CD4-positive, alpha-beta T cell (primary cell): ENCODE measurements around the gene HASPIN. TPM values are rescaled to one million over a fixed set of nuclear protein-coding genes. Genes with fewer than 3 reads are reported as not detected.
"Not testable (repeated sequence)": the region's sequence is repeated elsewhere in the genome, so short reads cannot be mapped to it uniquely, and the experiment has no call there.

Experiments used
- ATAC-seq: fragments of 200-7000 bp; cut with Tn5 transposase; one replicate; pipeline ENCODE4 v1.10.0; 2022; ENCODE audit warnings: mild to moderate bottlenecking; ENCODE audit not compliant: poor library complexity
- CTCF ChIA-PET: fragments of 350-600 bp; sonication (Branson Sonifier 250); formaldehyde crosslinking; loops from one replicate; lab custom pipeline; 2021; ENCODE audit warnings: antibody characterized with exemption, inconsistent platforms; lab: Charles Lee
- POLR2A ChIA-PET: fragments of 350-600 bp; sonication (Branson Sonifier 250); formaldehyde crosslinking; loops from one replicate; lab custom pipeline; 2021; ENCODE audit warnings: antibody characterized with exemption, inconsistent platforms; lab: Charles Lee
- DNase-seq, 14 experiments: peaks; one replicate each; pipeline ENCODE4 v3.0.0-alpha.2; 2013 to 2020; ENCODE audit warnings: mixed read lengths in 2 of 14
- H3K27ac ChIP-seq, 2 donors: one replicate each; pipeline versions ENCODE4 v1.5.1 to v1.7.0; 2013; ENCODE audit warnings: low read length in 2 of 2, low read depth in 1 of 2, mild to moderate bottlenecking in 1 of 2
- H3K27me3 ChIP-seq, 2 experiments: 1 replicate in 1 of 2; 2 replicates in 1 of 2; pipeline versions ENCODE4 v1.6.1 to v1.7.0; 2013; ENCODE audit warnings: low read length in 2 of 2, control low read depth in 1 of 2, mild to moderate bottlenecking in 1 of 2, moderate library complexity in 1 of 2; ENCODE audit not compliant: insufficient read depth in 2 of 2, control insufficient read depth in 1 of 2
- H3K36me3 ChIP-seq: one replicate; pipeline ENCODE4 v1.6.1; 2013; ENCODE audit warnings: low read length, control low read depth; ENCODE audit not compliant: insufficient read depth
- H3K4me1 ChIP-seq: one replicate; pipeline ENCODE4 v1.6.1; 2013; ENCODE audit warnings: low read length, control low read depth; ENCODE audit not compliant: insufficient read depth
- H3K4me3 ChIP-seq: one replicate; pipeline ENCODE4 v1.5.1; 2013; ENCODE audit warnings: mild to moderate bottlenecking, low read length, moderate library complexity
- H3K9me3 ChIP-seq, 2 experiments: 1 replicate in 1 of 2; 2 replicates in 1 of 2; pipeline versions ENCODE4 v1.6.1 to v1.7.0; 2013; ENCODE audit warnings: low read length in 2 of 2, mild to moderate bottlenecking in 2 of 2, control low read depth in 1 of 2, moderate library complexity in 1 of 2; ENCODE audit not compliant: control insufficient read depth in 1 of 2, insufficient read depth in 1 of 2
- H3K27ac Mint-ChIP-seq: one replicate; pipeline ENCODE4 v1.8.0; 2020; ENCODE audit warnings: mixed read lengths
- H3K27me3 Mint-ChIP-seq: one replicate; pipeline ENCODE4 v1.8.0; 2021; ENCODE audit warnings: mixed read lengths
- H3K36me3 Mint-ChIP-seq: one replicate; pipeline ENCODE4 v1.8.0; 2021; ENCODE audit warnings: low read depth, mixed read lengths
- H3K4me1 Mint-ChIP-seq: one replicate; pipeline ENCODE4 v1.8.0; 2021; ENCODE audit warnings: low read depth, mixed read lengths
- H3K4me3 Mint-ChIP-seq: one replicate; pipeline ENCODE4 v1.8.0; 2020; ENCODE audit warnings: mild to moderate bottlenecking, mixed read lengths
- H3K9me3 Mint-ChIP-seq: one replicate; pipeline ENCODE4 v1.8.0; 2020; ENCODE audit warnings: mixed read lengths
- intact Hi-C, 2 experiments: fragments of 100-400 bp; cut with DNase I in 1 of 2; cut with micrococcal nuclease in 1 of 2; formaldehyde crosslinking; loops; one replicate each; pipeline versions ENCODE4 v1.15.1 to v1.9.0; 2023 to 2025; cut with DNase I, micrococcal nuclease
- total RNA-seq, 174 experiments: library from RNA in 2 of 174; stranded (reverse) in 2 of 174; gene quantifications; one replicate each; pipeline ENCODE4 v1.2.3 and lab custom pipeline; 2021 to 2026
- TF ChIP-seq, protein P1 (sequence below): fragments of 200-600 bp; IDR thresholded peaks from one replicate; pipeline ENCODE4 v1.8.0; 2022; ENCODE audit warnings: antibody characterized with exemption, mild to moderate bottlenecking

HASPIN gene
- total RNA-seq, 2 experiments from 2014 or later, result 0.22 to 0.25 TPM

DNA sequence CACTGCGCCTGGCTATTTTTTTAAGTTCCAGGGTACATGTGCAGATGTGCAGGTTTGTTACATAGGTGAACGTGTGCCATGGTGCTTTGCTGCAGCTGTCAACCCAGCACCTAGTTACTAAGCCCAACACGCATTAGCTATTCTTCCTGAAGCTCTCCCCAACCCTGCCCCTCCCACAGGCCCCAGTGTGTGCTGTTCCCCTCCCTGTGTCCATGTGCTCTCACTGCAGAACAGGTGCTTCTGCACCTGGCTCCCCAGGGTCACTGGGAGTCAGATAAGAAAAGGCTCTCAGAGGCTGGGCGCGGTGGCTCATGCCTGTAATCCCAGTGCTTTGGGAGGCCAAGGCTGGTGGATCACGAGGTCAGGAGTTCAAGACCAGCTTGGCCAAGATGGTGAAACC lies 6.2 kb downstream of the HASPIN start:
- Histone ChIP-seq H3K27ac (no peak overlapping the region), H3K4me1 (peaks cover under 1% of the 10 kb centered on the region), H3K9me3 (no peaks in the 10 kb centered on the region), H3K4me3 (no peak overlapping the region), H3K36me3 (no peaks in the 10 kb centered on the region), H3K27me3 (no peaks in the 10 kb centered on the region)
- Mint-ChIP-seq H3K27ac (no peak overlapping the region), H3K9me3 (no peaks in the 10 kb centered on the region), H3K4me1 (no peaks in the 10 kb centered on the region), H3K4me3 (no peak overlapping the region), H3K36me3 (no peaks in the 10 kb centered on the region), H3K27me3 (no peaks in the 10 kb centered on the region)
- CTCF ChIA-PET, result no interaction called here
- TF ChIP-seq, protein P1, sequence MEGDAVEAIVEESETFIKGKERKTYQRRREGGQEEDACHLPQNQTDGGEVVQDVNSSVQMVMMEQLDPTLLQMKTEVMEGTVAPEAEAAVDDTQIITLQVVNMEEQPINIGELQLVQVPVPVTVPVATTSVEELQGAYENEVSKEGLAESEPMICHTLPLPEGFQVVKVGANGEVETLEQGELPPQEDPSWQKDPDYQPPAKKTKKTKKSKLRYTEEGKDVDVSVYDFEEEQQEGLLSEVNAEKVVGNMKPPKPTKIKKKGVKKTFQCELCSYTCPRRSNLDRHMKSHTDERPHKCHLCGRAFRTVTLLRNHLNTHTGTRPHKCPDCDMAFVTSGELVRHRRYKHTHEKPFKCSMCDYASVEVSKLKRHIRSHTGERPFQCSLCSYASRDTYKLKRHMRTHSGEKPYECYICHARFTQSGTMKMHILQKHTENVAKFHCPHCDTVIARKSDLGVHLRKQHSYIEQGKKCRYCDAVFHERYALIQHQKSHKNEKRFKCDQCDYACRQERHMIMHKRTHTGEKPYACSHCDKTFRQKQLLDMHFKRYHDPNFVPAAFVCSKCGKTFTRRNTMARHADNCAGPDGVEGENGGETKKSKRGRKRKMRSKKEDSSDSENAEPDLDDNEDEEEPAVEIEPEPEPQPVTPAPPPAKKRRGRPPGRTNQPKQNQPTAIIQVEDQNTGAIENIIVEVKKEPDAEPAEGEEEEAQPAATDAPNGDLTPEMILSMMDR, result no peak
- ATAC-seq (no peak), DNase-seq (no peak)
- intact Hi-C loops, result loop anchor here (10.0 kb wide), 2 partner anchors 55 to 275 kb away; no protein-coding TSS in a partner anchor
- POLR2A ChIA-PET, result no interaction called here

DNA sequence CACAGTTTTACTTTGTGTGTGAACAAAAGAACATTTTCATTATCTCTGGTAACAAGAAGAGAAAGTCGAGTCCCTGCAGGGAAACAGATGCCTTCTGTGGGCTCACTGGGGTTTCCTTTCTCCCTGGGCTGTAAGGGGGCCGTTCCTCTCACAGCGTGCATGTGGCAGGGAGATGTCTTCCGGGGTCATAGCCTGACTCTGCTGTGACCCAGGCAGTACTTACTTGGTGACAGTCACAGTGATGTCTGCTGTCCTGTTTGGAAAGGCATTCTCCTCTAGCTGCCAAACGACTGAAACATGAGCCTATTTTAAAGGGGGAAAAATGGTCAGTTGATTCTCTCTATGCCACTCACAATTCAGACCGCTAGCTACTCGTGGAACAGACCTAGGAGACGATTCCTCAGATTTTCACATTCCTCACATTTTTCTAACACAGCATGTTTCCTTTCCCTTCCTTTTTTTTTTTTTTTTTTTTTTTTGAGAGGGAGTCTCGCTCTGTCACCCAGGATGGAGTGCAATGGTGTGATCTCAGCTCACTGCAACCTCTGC lies 7.3 kb downstream of the HASPIN start:
- Histone ChIP-seq H3K4me3 (no peak overlapping the region), H3K36me3 (no peaks in the 10 kb centered on the region), H3K27me3 (no peaks in the 10 kb centered on the region), H3K4me1 (no peaks in the 10 kb centered on the region), H3K9me3 (no peaks in the 10 kb centered on the region), H3K27ac (no peak overlapping the region)
- no peak overlapping the region for H3K4me3 Mint-ChIP-seq
- POLR2A ChIA-PET, result no interaction called here
- no peaks in the 10 kb centered on the region for H3K9me3 Mint-ChIP-seq
- CTCF ChIA-PET, result no interaction called here
- no peaks in the 10 kb centered on the region for H3K4me1 Mint-ChIP-seq
- ATAC-seq (no peak), DNase-seq (no peak)
- no peak overlapping the region for H3K27ac Mint-ChIP-seq
- TF ChIP-seq, protein P1, result no peak
- H3K36me3 Mint-ChIP-seq, result no peaks in the 10 kb centered on the region
- intact Hi-C loops, result loop anchor here (10.0 kb wide), 2 partner anchors 54 to 274 kb away; no protein-coding TSS in a partner anchor
- H3K27me3 Mint-ChIP-seq, result no peaks in the 10 kb centered on the region

DNA sequence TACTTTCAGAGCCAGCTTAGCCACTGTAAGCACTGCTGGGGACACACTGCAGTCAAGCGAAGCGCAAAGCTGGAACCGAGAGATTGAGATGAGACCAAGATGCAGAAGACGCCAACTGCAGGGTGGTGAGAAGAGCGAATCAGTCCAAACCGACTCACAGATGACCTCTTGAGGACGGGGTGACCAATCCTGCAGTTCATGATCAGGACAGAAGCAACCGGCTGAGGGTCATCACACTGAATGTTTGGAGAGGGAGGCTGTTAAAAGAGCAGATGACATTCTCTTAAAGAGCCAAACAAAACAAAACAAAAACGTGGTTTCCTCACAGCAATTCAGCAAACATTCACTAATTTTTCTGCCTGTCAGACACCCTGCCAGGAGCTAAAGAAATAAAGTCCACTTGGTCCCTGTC lies 8.5 kb downstream of the HASPIN start:
- Histone ChIP-seq H3K27ac (no peak overlapping the region), H3K9me3 (no peaks in the 10 kb centered on the region), H3K4me3 (no peak overlapping the region), H3K27me3 (no peaks in the 10 kb centered on the region), H3K4me1 (no peaks in the 10 kb centered on the region), H3K36me3 (no peaks in the 10 kb centered on the region)
- Mint-ChIP-seq H3K4me3 (no peak overlapping the region), H3K4me1 (no peaks in the 10 kb centered on the region), H3K36me3 (no peaks in the 10 kb centered on the region), H3K27me3 (no peaks in the 10 kb centered on the region), H3K9me3 (no peaks in the 10 kb centered on the region), H3K27ac (no peak overlapping the region)
- intact Hi-C loops, result loop anchor here (10.0 kb wide), 2 partner anchors 53 to 273 kb away; no protein-coding TSS in a partner anchor
- TF ChIP-seq, protein P1, result no peak
- no peak for DNase-seq
- ChIA-PET POLR2A (no interaction called here), CTCF (no interaction called here)
- ATAC-seq, result no peak

DNA sequence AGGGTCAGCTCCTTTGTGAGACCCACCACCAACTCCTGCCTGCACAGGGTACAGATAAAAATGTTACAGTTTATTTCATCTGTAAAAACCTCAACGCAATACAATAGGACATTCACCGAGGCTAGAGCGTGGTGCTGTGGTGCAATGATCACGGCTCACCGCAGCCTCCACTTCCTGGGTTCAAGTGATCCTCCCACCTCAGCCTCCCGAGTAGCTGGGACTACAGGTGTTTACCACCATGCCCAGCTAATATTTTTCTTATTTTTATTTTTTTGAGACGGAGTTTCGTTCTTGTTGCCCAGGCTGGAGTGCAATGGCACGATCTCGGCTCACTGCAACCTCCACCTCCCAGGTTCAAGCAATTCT lies 11.2 kb downstream of the HASPIN start:
- H3K27ac Mint-ChIP-seq, H3K4me3 ChIP-seq, H3K36me3 Mint-ChIP-seq, DNase-seq, H3K4me3 Mint-ChIP-seq, H3K9me3 ChIP-seq, H3K9me3 Mint-ChIP-seq, ATAC-seq, H3K27me3 ChIP-seq, H3K36me3 ChIP-seq, H3K27ac ChIP-seq, H3K27me3 Mint-ChIP-seq: not testable (repeated sequence)
- POLR2A ChIA-PET, result interaction anchor here (0.5 kb wide), 1 partner anchor 42 kb away, joined by 3 read pairs; no protein-coding TSS in a partner anchor
- peaks cover 26% of the 10 kb centered on the region for H3K4me1 ChIP-seq
- CTCF ChIA-PET, result interaction anchor here (7.0 kb wide), 1 partner anchor 92 kb away, joined by 106 read pairs; no protein-coding TSS in a partner anchor
- intact Hi-C loops, result loop anchor here (5.0 to 10.0 kb wide), 5 partner anchors 50 to 272 kb away; partner anchors contain the start of gene NCBP3 (in 1 of the 2)
- H3K4me1 Mint-ChIP-seq, result peaks cover 26% of the 10 kb centered on the region
